ENCODE data around the gene SUSD3.

GRCh38 chr9:93031629-93032430 is 26.7 kb upstream of the SUSD3 start:
- TF ChIP-seq CTCF (IDR thresholded peaks at IDR 0.05; ENCODE audit: borderline replicate concordance, extremely low read depth, low read length, poor library complexity, severe bottlenecking) (no peak), EZH2 (IDR thresholded peaks at IDR 0.05; ENCODE audit: borderline replicate concordance, low read depth, low read length, severe bottlenecking) (no peak)
